ENCODE measurements around the gene CCDC142. TPM values are rescaled to one million over a fixed set of nuclear protein-coding genes. Genes with fewer than 3 reads are reported as not detected.

Gene CCDC142
- total and polyA plus RNA-seq, 9 of the 15 experiments (the other 6 are each of a cell fraction or from before 2014, with no cell fraction given): 0.55 to 11.7 (median 7.2) TPM

DNA sequence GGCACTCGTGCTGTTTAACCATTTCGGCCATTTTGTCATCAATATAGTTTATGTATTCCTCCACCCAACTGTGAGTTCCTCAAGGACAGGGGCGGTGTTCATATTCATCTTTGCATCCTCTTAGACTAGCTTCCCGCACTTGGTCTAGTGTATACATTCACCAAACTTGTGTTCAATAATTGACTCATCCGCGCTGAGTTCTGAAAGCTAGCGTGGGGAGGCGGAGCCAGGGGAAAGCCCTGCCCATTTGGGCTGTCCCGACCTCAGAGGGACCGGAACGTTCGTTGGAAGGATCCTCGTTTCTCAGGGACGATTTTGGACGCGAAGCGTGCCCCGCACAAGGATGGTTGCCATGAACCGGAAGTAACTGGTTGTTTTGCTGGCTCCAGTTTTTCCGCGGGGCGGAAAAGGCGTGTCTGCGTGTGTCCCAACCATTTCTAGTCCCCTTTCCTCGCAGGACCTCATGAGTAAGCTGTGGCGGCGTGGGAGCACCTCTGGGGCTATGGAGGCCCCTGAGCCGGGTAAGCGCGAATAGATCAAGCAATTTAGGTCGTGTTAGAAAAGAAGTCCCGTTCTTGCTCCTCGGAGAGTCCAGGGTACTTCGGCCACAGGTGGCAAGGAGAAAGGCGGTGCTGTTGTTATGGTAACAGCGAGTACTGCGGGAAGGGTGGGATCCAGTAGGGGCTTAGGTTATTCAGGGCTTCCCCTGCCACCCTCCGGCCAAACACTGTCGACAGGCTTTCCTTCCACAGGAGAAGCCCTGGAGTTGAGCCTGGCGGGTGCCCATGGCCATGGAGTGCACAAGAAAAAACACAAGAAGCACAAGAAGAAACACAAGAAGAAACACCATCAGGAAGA, 27.9 kb downstream of the CCDC142 start, which contains the start of gene INO80B (continued):
- TF ChIP-seq NR1H2 (CRISPR knock-in tag; IDR thresholded peaks at IDR 0.05) (no peak), TCF3 (CRISPR knock-in tag; IDR thresholded peaks at IDR 0.05) (peak; percentile 17; the same call in 1 of the 2 replicates), NR3C1 (CRISPR knock-in tag; IDR thresholded peaks at IDR 0.05) (no peak), ETS2 (tag; IDR thresholded peaks at IDR 0.05; ENCODE audit: borderline replicate concordance, poor library complexity, severe bottlenecking) (no peak), STAT5B (CRISPR knock-in tag; IDR thresholded peaks at IDR 0.05) (no peak), ZNF253 (CRISPR knock-in tag; conservative IDR thresholded peaks at IDR 0.05) (no peak), SAFB2 (IDR thresholded peaks at IDR 0.05; ENCODE audit: borderline replicate concordance, low read depth, low read length, severe bottlenecking) (no peak), ZNF124 (CRISPR knock-in tag; IDR thresholded peaks at IDR 0.05) (no peak), HDAC2 (IDR thresholded peaks at IDR 0.05) (peak; percentile 93), ZNF431 (CRISPR knock-in tag; IDR thresholded peaks at IDR 0.05) (no peak), ZFP1 (CRISPR knock-in tag; IDR thresholded peaks at IDR 0.05) (no peak), HMGN3 (IDR thresholded peaks at IDR 0.05; ENCODE audit: borderline replicate concordance, extremely low read depth, insufficient read length, low read depth, low read length) (no peak), FOXP1 (CRISPR knock-in tag; IDR thresholded peaks at IDR 0.05) (no peak), SNRNP70 (optimal IDR thresholded peaks at IDR 0.05; ENCODE audit: low read depth, low read length) (no peak), NCOA6 (IDR thresholded peaks at IDR 0.05) (no peak), CBFB (CRISPR knock-in tag; IDR thresholded peaks at IDR 0.05) (peak; percentile 54; the same call in 1 of the 2 replicates), KAT7 (CRISPR knock-in tag; IDR thresholded peaks at IDR 0.05; ENCODE audit: borderline replicate concordance) (peak; percentile 50; the same call in 1 of the 2 replicates), ZNF408 (CRISPR knock-in tag; IDR thresholded peaks at IDR 0.05; ENCODE audit: low read depth) (no peak), PURB (CRISPR knock-in tag; IDR thresholded peaks at IDR 0.05; ENCODE audit: low read depth) (no peak), ZNF316 (IDR thresholded peaks at IDR 0.05) (no peak), PRMT5 (CRISPR knock-in tag; IDR thresholded peaks at IDR 0.05) (no peak), PHF20 (IDR thresholded peaks at IDR 0.05; ENCODE audit: partially characterized antibody) (peak; percentile 90)
- TF ChIP-seq, protein P1, sequence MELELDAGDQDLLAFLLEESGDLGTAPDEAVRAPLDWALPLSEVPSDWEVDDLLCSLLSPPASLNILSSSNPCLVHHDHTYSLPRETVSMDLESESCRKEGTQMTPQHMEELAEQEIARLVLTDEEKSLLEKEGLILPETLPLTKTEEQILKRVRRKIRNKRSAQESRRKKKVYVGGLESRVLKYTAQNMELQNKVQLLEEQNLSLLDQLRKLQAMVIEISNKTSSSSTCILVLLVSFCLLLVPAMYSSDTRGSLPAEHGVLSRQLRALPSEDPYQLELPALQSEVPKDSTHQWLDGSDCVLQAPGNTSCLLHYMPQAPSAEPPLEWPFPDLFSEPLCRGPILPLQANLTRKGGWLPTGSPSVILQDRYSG (tag; conservative IDR thresholded peaks at IDR 0.05; ENCODE audit: low read depth): no peak
- TF ChIP-seq, protein P2, sequence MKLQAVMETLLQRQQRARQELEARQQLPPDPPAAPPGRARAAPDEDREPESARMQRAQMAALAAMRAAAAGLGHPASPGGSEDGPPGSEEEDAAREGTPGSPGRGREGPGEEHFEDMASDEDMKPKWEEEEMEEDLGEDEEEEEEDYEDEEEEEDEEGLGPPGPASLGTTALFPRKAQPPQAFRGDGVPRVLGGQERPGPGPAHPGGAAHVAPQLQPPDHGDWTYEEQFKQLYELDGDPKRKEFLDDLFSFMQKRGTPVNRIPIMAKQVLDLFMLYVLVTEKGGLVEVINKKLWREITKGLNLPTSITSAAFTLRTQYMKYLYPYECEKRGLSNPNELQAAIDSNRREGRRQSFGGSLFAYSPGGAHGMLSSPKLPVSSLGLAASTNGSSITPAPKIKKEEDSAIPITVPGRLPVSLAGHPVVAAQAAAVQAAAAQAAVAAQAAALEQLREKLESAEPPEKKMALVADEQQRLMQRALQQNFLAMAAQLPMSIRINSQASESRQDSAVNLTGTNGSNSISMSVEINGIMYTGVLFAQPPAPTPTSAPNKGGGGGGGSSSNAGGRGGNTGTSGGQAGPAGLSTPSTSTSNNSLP (IDR thresholded peaks at IDR 0.05; ENCODE audit: borderline replicate concordance, low read depth, low read length): no peak
- TF ChIP-seq, protein P3, sequence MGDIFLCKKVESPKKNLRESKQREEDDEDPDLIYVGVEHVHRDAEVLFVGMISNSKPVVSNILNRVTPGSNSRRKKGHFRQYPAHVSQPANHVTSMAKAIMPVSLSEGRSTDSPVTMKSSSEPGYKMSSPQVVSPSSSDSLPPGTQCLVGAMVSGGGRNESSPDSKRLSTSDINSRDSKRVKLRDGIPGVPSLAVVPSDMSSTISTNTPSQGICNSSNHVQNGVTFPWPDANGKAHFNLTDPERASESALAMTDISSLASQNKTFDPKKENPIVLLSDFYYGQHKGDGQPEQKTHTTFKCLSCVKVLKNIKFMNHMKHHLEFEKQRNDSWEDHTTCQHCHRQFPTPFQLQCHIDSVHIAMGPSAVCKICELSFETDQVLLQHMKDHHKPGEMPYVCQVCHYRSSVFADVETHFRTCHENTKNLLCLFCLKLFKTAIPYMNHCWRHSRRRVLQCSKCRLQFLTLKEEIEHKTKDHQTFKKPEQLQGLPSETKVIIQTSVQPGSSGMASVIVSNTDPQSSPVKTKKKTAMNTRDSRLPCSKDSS (IDR thresholded peaks at IDR 0.05; ENCODE audit: low read depth, partially characterized antibody): no peak

All from K562 (cell line).